ENCODE measurements around the gene SPATA32.

SPATA32 gene

GRCh38 chr17:45246861-45247428 lies 14.9 kb downstream of the SPATA32 start:
- DNase-seq (ENCODE audit: low spot score): peak; percentile 51

- DNase-seq (ENCODE audit: low spot score): no peak
Measured at GRCh38 chr17:45246338-45246737, 15.6 kb downstream of the SPATA32 start.

- DNase-seq (ENCODE audit: low spot score): no peak
Measured at GRCh38 chr17:45244725-45245656, 16.9 kb downstream of the SPATA32 start.

- DNase-seq (ENCODE audit: low spot score): no peak
Measured at GRCh38 chr17:45243750-45244149, 18.1 kb downstream of the SPATA32 start.

- DNase-seq (ENCODE audit: low spot score): no peak
Measured at GRCh38 chr17:45242029-45242414, 19.9 kb downstream of the SPATA32 start.

GRCh38 chr17:45241328-45242028 lies 20.4 kb downstream of the SPATA32 start:
- no peak for DNase-seq (ENCODE audit: low spot score)

GRCh38 chr17:45240905-45241327 lies 21.0 kb downstream of the SPATA32 start:
- no peak for DNase-seq (ENCODE audit: low spot score)

- DNase-seq (ENCODE audit: low spot score): no peak
Measured at GRCh38 chr17:45238155-45238774, 23.6 kb downstream of the SPATA32 start.

GRCh38 chr17:45237686-45238085 lies 24.2 kb downstream of the SPATA32 start:
- DNase-seq (ENCODE audit: low spot score): no peak

- DNase-seq (ENCODE audit: low spot score): no peak
Measured at GRCh38 chr17:45236282-45236606, 25.6 kb downstream of the SPATA32 start.

GRCh38 chr17:45235416-45236281 lies 26.2 kb downstream of the SPATA32 start:
- DNase-seq (ENCODE audit: low spot score): peak; percentile 80

GRCh38 chr17:45234641-45235415 lies 27.1 kb downstream of the SPATA32 start:
- no peak for DNase-seq (ENCODE audit: low spot score)

- no peak for DNase-seq (ENCODE audit: low spot score)
Measured at GRCh38 chr17:45233423-45233924, 28.4 kb downstream of the SPATA32 start.

- DNase-seq (ENCODE audit: low spot score): no peak
Measured at GRCh38 chr17:45232514-45233422, 29.1 kb downstream of the SPATA32 start.

GRCh38 chr17:45231481-45232116 lies 30.3 kb downstream of the SPATA32 start:
- peak; percentile 57 for DNase-seq (ENCODE audit: low spot score)

GRCh38 chr17:45230787-45231480 lies 31.0 kb downstream of the SPATA32 start:
- peak; percentile 78 for DNase-seq (ENCODE audit: low spot score)

GRCh38 chr17:45230410-45230786 lies 31.5 kb downstream of the SPATA32 start:
- DNase-seq (ENCODE audit: low spot score): no peak

- no peak for DNase-seq (ENCODE audit: low spot score)
Measured at GRCh38 chr17:45229681-45230409, 32.0 kb downstream of the SPATA32 start.
